Natural killer cell (primary cell): ENCODE results near the gene P4HB. TPM values are rescaled to one million over a fixed set of nuclear protein-coding genes. Genes with fewer than 3 reads are reported as not detected.

Experiments
- ATAC-seq, 3 donors: fragments of 150-1000 bp in 2 of 3; fragments of 200-7000 bp in 1 of 3; cut with Tn5 transposase; 1 replicate in 1 of 3; 2 replicates in 2 of 3; pipeline ENCODE4 v1.10.0; 2021; ENCODE audit warnings: mild to moderate bottlenecking in 2 of 3, moderate library complexity in 2 of 3
- DNase-seq, 2 donors: peaks; one replicate each; pipeline versions ENCODE4 v3.0.0 to v3.0.0-alpha.2; 2013 to 2021; ENCODE audit warnings: mixed read lengths in 1 of 2
- H3K27ac ChIP-seq: one replicate; pipeline ENCODE4 v1.5.1; 2013; ENCODE audit warnings: mild to moderate bottlenecking, low read length
- H3K27me3 ChIP-seq: one replicate; pipeline ENCODE4 v1.6.1; 2013; ENCODE audit warnings: low read length; ENCODE audit not compliant: control insufficient read depth, insufficient read depth
- H3K36me3 ChIP-seq: one replicate; pipeline ENCODE4 v1.6.1; 2013; ENCODE audit warnings: low read length; ENCODE audit not compliant: control insufficient read depth, insufficient read depth
- H3K4me1 ChIP-seq: one replicate; pipeline ENCODE4 v1.6.1; 2013; ENCODE audit warnings: low read length; ENCODE audit not compliant: control insufficient read depth, insufficient read depth
- H3K4me3 ChIP-seq: one replicate; pipeline ENCODE4 v1.5.1; 2013; ENCODE audit warnings: low read length
- H3K9me3 ChIP-seq: one replicate; pipeline ENCODE4 v1.6.1; 2013; ENCODE audit warnings: low read length; ENCODE audit not compliant: control insufficient read depth, insufficient read depth
- H3K27ac Mint-ChIP-seq, 2 donors: one replicate each; pipeline ENCODE4 v1.8.0; 2022; ENCODE audit warnings: mild to moderate bottlenecking in 2 of 2, mixed read lengths in 2 of 2, moderate library complexity in 1 of 2
- H3K27me3 Mint-ChIP-seq, 2 donors: one replicate each; pipeline ENCODE4 v1.8.0; 2022; ENCODE audit warnings: low read depth in 2 of 2, mixed read lengths in 2 of 2
- H3K36me3 Mint-ChIP-seq: one replicate; pipeline ENCODE4 v1.8.0; 2022; ENCODE audit warnings: mixed read lengths
- H3K4me1 Mint-ChIP-seq, 2 donors: one replicate each; pipeline ENCODE4 v1.8.0; 2022; ENCODE audit warnings: mixed read lengths in 2 of 2
- H3K4me3 Mint-ChIP-seq: one replicate; pipeline ENCODE4 v1.8.0; 2022; ENCODE audit warnings: mild to moderate bottlenecking, moderate library complexity, mixed read lengths
- H3K9me3 Mint-ChIP-seq, 2 donors: one replicate each; pipeline ENCODE4 v1.8.0; 2022; ENCODE audit warnings: mixed read lengths in 2 of 2
- whole genome bisulfite sequencing: methylation state at CpG from one replicate; pipeline ENCODE4 v1.1.7; 2013; ENCODE audit warnings: missing lambda C conversion rate; ENCODE audit not compliant: insufficient coverage; 5-methylcytosine and 5-hydroxymethylcytosine counted together
- intact Hi-C: fragments of 100-400 bp; cut with micrococcal nuclease; formaldehyde crosslinking; loops from one replicate; pipeline ENCODE4 v1.14.2; 2022
- total RNA-seq, 4 donors: library from RNA; stranded (reverse); fragments of 120-200 nt in 1 of 4; gene quantifications; one replicate each; pipeline versions ENCODE4 v1.2.3 to v1.2.4, GENCODE V29; 2013 to 2022
- TF ChIP-seq, protein P1 (sequence below): fragments of 200-600 bp; IDR thresholded peaks from one replicate; pipeline ENCODE4 v1.8.0; 2022; ENCODE audit warnings: antibody characterized with exemption

P4HB gene
- total RNA-seq, 3 donors from 2014 or later (not counting 1 experiment from before 2014, with no cell fraction given), result 334 to 468 (median 386) TPM

DNA sequence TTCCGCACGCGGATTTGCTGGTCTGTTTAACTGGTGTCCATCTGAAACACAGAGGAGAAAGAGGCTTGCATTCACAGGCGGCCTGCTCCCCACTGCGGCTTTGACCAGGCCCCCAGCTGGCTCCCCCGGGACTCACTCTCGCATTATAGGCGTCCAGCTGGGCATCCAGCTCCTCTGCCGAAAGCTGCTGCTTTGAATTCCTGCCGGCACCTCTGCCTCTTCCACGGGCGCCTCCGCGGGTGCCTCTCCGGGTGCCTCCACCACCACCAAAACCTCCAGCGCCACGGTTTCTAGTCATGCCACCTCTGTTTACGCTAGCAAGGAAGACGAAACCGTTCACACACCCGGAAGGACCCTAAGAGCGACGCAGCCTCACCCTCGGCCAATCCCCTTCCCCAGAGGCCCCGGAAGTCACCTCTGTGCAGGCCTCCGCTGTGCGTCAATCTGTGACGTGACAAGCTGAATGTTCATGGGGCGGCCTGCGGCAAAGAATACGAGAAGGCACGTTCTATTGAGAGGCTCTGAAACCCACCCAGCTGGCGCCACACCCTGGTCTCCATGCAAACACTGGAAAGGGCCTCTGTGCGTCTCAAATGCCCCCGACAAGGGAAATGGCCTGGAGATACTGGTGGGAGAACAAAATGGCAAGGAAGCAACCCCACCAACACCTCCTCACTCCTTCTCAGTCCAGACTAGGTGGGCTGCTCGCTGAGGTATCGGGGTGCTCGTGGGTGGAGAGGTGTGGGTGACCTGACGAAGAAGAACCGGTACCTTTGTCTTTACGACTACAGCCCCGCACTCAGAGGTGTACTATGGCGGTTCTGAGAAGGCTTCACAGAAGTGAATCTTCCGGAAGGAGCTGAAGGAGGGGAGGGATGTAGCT is 28.0 kb upstream of the P4HB start:
- H3K4me1 Mint-ChIP-seq, result peaks cover 10 to 25% of the 10 kb centered on the region in 2 donors
- TF ChIP-seq, protein P1, sequence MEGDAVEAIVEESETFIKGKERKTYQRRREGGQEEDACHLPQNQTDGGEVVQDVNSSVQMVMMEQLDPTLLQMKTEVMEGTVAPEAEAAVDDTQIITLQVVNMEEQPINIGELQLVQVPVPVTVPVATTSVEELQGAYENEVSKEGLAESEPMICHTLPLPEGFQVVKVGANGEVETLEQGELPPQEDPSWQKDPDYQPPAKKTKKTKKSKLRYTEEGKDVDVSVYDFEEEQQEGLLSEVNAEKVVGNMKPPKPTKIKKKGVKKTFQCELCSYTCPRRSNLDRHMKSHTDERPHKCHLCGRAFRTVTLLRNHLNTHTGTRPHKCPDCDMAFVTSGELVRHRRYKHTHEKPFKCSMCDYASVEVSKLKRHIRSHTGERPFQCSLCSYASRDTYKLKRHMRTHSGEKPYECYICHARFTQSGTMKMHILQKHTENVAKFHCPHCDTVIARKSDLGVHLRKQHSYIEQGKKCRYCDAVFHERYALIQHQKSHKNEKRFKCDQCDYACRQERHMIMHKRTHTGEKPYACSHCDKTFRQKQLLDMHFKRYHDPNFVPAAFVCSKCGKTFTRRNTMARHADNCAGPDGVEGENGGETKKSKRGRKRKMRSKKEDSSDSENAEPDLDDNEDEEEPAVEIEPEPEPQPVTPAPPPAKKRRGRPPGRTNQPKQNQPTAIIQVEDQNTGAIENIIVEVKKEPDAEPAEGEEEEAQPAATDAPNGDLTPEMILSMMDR, result no peak
- DNase-seq (no peak), ATAC-seq (no peak)
- Histone ChIP-seq H3K27ac (no peak overlapping the region), H3K9me3 (no peaks in the 10 kb centered on the region), H3K4me3 (no peak overlapping the region), H3K4me1 (peaks cover 23% of the 10 kb centered on the region), H3K36me3 (peaks cover 47% of the 10 kb centered on the region), H3K27me3 (no peaks in the 10 kb centered on the region)
- peak overlapping the region; percentile 61 for H3K4me3 Mint-ChIP-seq
- H3K36me3 Mint-ChIP-seq, result no peaks in the 10 kb centered on the region
- peak overlapping the region in 1 of 2 donors; percentile 48 for H3K27ac Mint-ChIP-seq
- WGBS, result 97% methylated on average over 44 of the region's 44 CpGs
- H3K9me3 Mint-ChIP-seq, result no peaks in the 10 kb centered on the region
- no peaks in the 10 kb centered on the region for H3K27me3 Mint-ChIP-seq
- intact Hi-C loops, result no loop called here

DNA sequence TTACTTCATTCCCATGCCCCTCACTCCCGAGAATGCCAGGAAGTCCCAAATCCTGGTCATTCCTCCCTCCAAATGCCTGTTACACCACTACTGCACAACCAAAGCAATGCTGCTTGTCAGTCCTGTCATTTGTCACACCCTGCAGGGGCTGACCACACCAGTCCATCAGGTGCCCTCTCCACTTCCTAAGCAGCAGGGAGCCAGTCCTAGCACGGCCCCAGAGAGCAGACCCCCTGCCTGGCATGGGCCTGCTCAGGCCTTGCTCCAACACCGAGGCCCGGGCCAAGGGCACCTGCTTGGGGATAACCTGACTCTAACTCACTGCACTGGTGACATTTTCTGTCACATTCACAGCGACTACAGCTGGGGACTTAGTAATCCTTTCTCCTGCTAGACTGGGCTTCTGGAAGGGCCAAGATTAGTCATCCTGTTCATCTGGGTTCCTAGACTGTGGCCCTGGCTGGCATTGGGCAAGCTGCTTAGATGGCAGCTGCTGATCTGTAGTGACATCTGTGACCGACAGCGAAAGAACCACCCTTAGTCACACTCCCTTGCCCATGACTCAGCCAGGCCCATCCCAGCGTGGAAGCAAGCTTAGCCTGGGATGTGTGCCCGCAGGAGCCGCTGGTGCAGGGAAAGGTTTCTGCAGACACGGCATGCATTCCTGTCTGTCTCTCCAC is 25.7 kb upstream of the P4HB start:
- Mint-ChIP-seq H3K4me1 (peaks cover 10 to 20% of the 10 kb centered on the region in 2 donors), H3K27ac (peak overlapping the region; percentile 57 to 67), H3K4me3 (no peak overlapping the region), H3K27me3 (no peaks in the 10 kb centered on the region), H3K36me3 (no peaks in the 10 kb centered on the region), H3K9me3 (no peaks in the 10 kb centered on the region)
- H3K9me3 ChIP-seq, result no peaks in the 10 kb centered on the region
- H3K36me3 ChIP-seq, result peaks cover 47% of the 10 kb centered on the region
- H3K4me3 ChIP-seq, result no peak overlapping the region
- ATAC-seq, result no peak
- H3K27ac ChIP-seq, result no peak overlapping the region
- WGBS, result 95% methylated on average over 11 of the region's 11 CpGs
- no peaks in the 10 kb centered on the region for H3K27me3 ChIP-seq
- intact Hi-C loops, result no loop called here
- DNase-seq, result no peak
- H3K4me1 ChIP-seq, result peaks cover 14% of the 10 kb centered on the region
- TF ChIP-seq, protein P1, result no peak

DNA sequence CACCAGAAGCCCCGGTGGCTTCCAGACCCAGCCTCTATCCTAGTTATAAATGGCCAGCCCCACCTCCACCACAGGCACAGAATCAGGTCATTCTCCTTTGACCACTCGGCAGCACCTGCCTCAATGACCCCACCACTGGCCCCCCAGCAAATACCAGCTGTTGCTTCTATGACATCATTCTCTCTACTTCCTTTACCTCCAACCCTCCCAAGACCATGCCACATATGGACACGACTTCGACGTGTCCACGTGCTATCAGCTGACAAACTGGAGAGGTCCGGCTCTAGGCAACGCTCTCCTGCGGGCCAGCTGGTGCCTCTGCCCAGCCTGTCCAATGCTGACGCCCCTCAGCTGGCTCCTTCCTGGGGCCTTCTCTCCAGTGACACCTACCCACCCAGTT is 25.1 kb upstream of the P4HB start:
- intact Hi-C loops, result no loop called here
- peaks cover 9% of the 10 kb centered on the region for H3K4me1 ChIP-seq
- H3K27ac ChIP-seq, result no peak overlapping the region
- H3K4me3 Mint-ChIP-seq, result peak overlapping the region; percentile 25
- no peaks in the 10 kb centered on the region for H3K27me3 ChIP-seq
- peaks cover 47% of the 10 kb centered on the region for H3K36me3 ChIP-seq
- TF ChIP-seq, protein P1, result no peak
- no peaks in the 10 kb centered on the region for H3K27me3 Mint-ChIP-seq
- peak overlapping the region; percentile 57 to 67 for H3K27ac Mint-ChIP-seq
- peak in 1 of 3 donors; percentile 17 for ATAC-seq
- no peak for DNase-seq
- H3K9me3 ChIP-seq, result no peaks in the 10 kb centered on the region
- WGBS, result 95% methylated on average over 10 of the region's 10 CpGs
- H3K4me1 Mint-ChIP-seq, result peaks cover 10 to 20% of the 10 kb centered on the region in 2 donors
- H3K9me3 Mint-ChIP-seq, result no peaks in the 10 kb centered on the region
- H3K4me3 ChIP-seq, result no peak overlapping the region
- H3K36me3 Mint-ChIP-seq, result no peaks in the 10 kb centered on the region
